Measurements from ENCODE around the gene UBLCP1.
A peak's percentile ranks its signal among the peaks of the same experiment; 100 is the strongest.
"Not testable (repeated sequence)": the region's sequence is repeated elsewhere in the genome, so short reads cannot be mapped to it uniquely, and the experiment has no call there.

Gene UBLCP1, protein sequence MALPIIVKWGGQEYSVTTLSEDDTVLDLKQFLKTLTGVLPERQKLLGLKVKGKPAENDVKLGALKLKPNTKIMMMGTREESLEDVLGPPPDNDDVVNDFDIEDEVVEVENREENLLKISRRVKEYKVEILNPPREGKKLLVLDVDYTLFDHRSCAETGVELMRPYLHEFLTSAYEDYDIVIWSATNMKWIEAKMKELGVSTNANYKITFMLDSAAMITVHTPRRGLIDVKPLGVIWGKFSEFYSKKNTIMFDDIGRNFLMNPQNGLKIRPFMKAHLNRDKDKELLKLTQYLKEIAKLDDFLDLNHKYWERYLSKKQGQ

DNA sequence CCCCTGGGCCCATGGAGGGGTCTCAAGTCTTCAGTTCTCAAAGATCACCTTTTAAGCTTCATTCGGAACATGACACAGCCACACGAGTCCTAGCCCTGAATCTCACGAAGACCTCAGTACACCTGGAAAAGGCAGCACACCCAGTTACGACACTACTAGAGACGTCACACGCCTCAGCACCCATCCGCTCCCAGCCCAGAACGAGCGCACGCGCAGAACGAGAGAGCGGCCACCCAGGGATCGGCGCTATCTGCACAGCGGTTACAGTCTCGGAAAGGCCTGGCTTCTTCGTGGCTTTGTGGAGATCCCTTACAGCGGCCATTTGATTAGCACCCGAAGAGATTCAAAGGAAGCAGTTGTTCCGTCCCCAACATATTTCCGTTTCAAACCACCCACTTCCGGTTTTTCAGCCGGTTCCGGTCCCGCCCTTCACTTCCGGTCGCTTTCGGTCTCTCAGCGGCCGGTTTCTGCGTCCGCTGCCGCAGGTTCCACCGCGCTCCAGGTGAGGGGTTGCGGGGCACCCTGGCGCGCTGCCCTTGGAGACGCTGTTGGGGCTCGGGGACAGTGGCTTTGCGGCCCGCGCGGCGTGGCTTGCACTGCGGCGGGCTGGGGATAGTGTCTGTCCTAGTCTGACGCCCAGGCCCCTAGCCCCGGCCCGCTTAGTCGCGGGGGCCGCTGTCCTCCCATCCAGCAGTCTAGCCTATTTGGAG lies at the start of gene UBLCP1:
UBLCP1 (plus strand) TSS at position 432 of the 710 bp plus-strand sequence. CDS start 5,626 bp downstream, outside the sequence.
- DNase-seq = peak; percentile 85

- DNase-seq = no peak
Observed at GRCh38 chr5:159214486-159215271, 48.4 kb upstream of the UBLCP1 start.

DNA sequence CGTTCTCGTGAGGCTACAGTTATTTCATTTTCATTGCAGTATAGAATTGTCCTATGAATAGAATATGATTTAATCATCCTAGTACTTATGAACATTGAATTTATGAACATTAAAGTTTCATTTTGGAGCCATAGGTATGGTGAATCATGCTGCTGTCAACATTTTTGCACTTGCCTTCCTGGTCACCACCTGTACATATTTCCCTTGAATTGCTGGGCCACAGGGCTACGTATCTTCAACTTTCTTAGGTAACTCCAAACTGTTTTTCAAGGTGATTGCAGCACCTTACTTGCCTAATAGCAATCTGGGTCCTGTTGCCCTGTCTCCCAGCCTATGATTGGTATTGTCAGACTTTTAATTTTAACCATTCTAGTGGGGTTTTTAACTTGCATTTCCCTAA lies 47.2 kb upstream of the UBLCP1 start:
- DNase-seq = no peak

DNA sequence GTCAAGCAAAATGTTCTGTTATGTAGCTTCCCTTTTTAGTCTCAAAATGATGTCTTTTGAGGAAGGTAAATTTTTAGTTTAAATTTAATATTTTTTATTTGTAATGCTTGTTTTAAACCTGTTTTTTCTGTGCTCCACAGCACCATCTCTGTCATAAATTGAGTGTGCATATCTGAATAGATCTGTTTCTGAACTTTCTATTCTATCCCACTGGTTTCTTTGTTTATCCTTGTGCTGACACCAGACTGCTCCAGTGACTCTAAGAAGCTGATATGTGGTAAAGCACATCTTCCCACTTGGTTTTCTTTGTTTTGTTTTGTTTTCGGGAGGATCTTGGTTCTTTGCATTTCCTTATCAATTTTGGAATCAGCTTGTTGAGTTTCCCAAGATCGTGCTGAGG lies 46.6 kb upstream of the UBLCP1 start:
- DNase-seq = no peak

DNA sequence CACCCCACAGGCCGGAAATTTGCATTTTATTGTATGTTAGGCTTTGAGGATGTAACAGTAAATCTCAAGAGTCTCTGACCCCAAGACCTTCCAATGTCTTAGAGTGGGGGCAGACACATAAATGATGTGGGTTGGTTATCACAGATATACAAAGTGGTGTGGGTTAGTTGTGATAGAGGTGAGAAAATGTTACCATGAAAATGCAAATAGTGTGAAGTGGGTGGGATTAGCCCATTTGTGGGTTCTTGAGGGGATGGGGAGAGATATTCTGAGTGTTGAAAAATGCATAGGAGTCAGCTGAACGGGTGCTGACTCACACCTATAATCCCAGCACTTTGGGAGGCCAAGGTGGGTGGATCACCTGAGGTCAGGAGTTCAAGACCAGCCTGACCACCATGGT lies 45.9 kb upstream of the UBLCP1 start:
- no peak for DNase-seq

- no peak for DNase-seq
Observed at GRCh38 chr5:159218595-159219023, 44.5 kb upstream of the UBLCP1 start.

GRCh38 chr5:159220206-159220605 lies 42.9 kb upstream of the UBLCP1 start:
- DNase-seq = no peak

GRCh38 chr5:159223469-159223868 lies 39.6 kb upstream of the UBLCP1 start:
- no peak for DNase-seq

DNA sequence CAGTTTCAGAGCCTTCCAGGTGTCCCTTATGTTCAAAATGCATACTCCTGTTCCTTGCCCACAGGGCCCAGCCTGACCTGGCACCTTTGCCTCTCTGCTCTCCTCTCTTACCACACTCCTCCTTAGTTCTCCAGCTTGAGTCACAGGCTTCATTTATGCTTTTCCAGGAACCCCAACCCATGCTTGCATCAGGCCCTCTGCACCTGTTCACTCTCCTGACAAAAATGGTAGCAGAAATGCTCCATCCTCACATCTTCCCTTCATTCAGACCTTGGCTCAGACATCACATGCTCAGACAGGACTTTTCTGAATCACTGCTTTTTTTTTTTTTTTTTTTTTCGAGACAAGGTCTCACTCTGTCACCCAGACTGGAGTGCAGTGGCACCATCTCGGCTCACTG lies 38.6 kb upstream of the UBLCP1 start:
- DNase-seq = no peak

DNA sequence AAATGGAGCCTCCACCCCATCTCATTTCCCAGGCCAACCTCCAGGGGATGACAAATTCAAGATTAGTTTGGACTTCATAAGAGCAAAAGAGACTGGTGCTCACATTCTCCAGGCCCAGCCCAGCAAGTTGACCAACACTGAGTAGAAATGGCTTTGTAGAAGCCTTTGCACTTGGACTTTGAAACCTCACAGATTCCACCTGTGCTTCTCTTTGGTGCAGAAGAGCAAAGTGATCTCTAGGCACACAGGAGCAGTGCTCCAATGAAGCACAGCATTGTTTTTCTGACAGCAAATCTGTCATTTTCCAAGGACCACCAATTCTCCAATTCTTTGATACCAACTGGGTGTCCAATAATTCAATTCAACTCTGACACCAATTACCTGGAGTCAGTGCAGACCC lies 36.6 kb upstream of the UBLCP1 start:
- DNase-seq = no peak

DNA sequence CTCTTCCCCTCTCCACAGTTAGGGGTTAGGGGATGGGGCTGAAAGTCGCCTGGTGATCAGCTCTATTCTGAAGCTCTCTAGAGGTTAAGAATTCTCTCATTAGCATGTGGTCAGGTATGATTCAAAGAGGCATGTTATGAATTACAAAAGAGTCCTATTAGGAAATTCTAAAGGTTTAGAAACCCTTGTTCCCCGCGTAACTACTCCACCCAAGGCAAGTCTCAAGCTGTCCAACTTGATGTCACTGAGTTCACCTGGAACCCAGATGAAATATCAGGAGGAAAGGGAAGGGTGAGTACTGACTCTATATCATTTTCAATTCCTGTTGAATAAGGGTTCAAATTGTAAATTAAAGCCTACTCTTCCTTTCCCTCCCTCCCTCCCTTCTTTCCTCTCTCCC lies 35.6 kb upstream of the UBLCP1 start:
- no peak for DNase-seq

GRCh38 chr5:159228097-159228496 lies 35.0 kb upstream of the UBLCP1 start:
- DNase-seq = not testable (repeated sequence)

DNA sequence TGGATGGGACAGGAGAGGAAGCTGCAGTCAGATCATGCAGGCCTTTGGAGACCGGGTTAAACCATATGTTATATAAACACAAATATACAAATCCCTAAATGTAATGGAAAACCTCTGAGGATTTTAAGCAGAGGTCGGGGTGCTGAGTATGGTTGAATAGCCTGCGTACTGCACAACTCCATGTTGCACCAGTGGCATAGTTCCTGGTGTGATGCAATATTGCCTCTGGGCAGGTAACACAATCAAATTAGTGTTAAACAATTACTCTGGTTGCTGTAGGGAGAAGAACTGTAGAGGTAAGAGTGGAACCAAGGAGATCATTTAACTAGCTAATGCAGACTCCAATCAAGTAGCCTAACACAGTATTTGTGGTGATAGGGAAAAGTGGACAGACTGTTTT lies 32.4 kb upstream of the UBLCP1 start:
- no peak for DNase-seq

DNA sequence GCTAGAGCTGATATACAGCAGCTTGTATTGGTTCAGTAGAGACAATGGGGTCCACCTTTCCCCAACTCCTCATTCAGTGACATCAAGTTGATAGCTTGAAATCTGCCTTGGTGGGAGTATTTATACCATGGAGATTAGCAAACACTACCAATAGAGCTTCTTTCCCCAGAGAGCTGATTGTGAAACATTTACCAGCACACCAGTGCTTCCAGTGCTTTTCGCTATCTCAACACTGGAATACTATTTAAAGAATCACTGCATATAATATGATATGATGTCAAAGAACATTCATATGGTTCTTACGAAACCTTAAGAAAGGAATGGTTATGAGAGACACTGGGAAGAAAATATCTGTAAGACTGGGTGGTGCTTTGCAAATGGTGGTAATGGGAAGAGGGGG lies 31.9 kb upstream of the UBLCP1 start:
- no peak for DNase-seq

DNA sequence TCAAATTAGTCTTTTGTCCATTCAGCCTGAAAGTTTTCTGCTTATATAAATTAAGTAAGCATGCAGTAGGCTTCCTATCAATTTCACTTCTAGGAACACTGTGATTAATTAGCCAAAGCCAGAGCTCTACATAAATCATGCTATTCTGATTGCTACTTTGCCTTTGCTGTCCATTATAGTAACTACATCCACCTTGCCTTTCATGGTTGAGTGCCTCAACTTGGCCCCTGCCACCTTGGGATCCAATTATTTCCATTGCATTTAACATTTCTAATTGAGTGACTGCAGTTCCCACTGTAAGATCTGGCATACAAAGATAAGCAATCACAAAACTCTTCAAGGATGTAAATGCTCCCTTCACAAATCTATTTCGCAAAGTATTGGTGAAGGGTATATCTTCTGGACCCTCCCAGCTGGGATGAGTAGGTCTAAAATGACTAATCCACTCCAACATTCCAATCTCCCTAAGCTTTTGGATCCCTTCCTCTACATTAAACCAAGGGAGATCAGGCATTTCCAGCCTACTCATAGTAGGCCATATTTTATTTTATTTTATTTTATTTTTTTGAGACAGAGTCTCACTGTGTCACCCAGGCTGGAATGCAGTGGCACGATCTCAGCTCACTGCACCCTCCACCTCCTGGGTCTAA lies 27.1 kb upstream of the UBLCP1 start:
- DNase-seq = not testable (repeated sequence)

DNA sequence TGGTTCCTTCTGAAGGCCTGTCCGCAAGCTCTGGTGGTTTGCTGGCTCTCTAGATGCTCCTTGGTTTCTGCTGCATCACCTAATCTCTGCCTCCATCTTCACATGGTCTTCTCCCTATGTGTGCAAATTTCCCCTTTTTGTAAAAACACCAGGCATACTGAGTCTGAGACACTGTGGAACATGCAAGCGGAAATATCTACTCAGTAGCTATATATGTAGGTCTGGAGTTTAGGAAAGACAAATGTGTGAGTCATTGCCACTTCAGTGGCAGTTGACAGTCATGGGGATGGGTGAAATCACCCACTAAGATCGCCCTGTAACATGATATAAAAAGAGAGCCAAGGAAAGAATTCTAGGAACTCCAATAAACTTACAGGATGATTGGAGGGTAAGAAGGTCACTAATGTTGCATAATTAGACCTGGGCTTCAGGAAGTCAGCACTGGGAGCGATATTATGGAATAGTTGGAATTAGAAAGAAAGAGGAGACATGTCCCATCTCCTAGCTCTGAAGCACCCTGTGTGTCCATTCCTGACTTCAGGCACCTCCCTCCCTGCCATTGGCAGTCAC lies 22.7 kb upstream of the UBLCP1 start:
- no peak for DNase-seq

GRCh38 chr5:159241946-159242552 lies 21.0 kb upstream of the UBLCP1 start:
- no peak for DNase-seq

DNA sequence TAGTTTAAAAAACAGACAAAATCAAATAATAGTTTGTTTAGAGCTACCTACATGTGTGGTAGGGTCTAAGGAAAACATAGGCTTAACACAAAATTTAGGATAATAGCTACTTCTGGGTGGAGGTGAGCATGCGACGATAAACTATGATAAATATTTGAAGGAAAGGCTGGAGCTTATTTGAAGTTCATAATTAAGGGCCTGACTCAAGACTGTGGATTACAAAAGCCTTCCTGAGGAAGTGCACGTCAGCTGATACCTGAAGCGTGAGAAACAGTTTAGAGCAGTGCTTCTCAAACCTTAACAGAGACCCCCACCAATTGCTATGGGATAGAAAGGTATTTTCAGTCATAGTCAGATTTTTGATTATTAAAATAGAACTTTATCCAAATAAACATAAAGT lies 20.4 kb upstream of the UBLCP1 start:
- no peak for DNase-seq

DNA sequence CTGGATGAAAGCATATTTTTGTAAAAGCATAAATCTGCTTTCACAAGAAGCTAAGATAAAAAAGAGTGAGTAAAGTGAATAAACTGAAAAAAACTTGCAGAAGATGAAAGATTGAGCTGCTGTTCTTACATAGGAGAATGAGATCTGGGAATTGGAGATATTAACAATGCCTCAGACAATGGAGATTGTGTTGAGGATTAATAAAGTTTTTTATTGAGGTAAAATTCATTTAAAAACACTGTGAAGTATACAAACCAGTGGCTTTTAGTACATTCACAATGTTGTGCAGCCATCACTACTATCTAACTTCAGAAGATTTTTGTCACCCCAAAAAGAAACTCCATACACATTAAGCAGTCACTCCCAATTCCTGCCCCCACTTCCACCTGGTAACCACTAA lies 19.7 kb upstream of the UBLCP1 start:
- DNase-seq = no peak

- no peak for DNase-seq
Observed at GRCh38 chr5:159244163-159244562, 18.9 kb upstream of the UBLCP1 start.

- no peak for DNase-seq
Observed at GRCh38 chr5:159244890-159245289, 18.2 kb upstream of the UBLCP1 start.

DNA sequence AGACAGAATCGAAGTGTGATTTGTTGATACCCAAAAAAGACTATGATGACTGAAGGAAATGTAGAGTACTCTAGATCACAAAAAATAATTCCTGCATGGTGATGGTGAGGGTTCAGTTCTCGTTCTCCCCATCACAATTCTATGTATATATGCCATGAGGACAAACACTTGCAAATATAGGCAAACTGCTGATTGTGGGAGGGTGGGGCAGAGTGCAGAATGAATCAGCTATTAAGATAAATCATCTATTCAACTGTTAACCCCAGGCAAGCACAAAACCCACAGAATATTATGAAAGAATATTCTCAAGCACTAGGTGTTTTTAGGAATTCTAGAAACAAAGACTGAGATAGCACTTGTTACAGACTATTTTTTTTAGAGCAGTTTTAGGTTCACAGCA lies 13.9 kb upstream of the UBLCP1 start:
- no peak for DNase-seq
